GM04503 (cell line): ENCODE data around the gene KCNIP3.
"Not testable (repeated sequence)": the region's sequence is repeated elsewhere in the genome, so short reads cannot be mapped to it uniquely, and the experiment has no call there.

ENCODE experiments used
- DNase-seq: peaks from one replicate; pipeline ENCODE4 v3.0.0-alpha.2; 2012; ENCODE audit warnings: low read depth

KCNIP3 gene

GRCh38 chr2:95296880-95297487, at the start of gene KCNIP3:
TSS of gene KCNIP3 (plus strand) at chr2:95297347. CDS start at chr2:95297439, 92 bp downstream.
- DNase-seq: no peak

GRCh38 chr2:95258271-95258670, 38.9 kb upstream of the KCNIP3 start:
- DNase-seq: no peak

- peak; percentile 4 for DNase-seq
These were observed 36.8 kb upstream of the KCNIP3 start for GRCh38 chr2:95260028-95261023.

GRCh38 chr2:95261602-95262001, 35.5 kb upstream of the KCNIP3 start:
- DNase-seq: no peak

GRCh38 chr2:95262896-95263542, 34.1 kb upstream of the KCNIP3 start:
- DNase-seq: no peak

- no peak for DNase-seq
These were observed 32.5 kb upstream of the KCNIP3 start for GRCh38 chr2:95264624-95265023.

- no peak for DNase-seq
These were observed 32.0 kb upstream of the KCNIP3 start for GRCh38 chr2:95265182-95265581.

GRCh38 chr2:95266781-95267430, 30.2 kb upstream of the KCNIP3 start:
- DNase-seq: no peak

GRCh38 chr2:95267458-95268210, 29.5 kb upstream of the KCNIP3 start:
- no peak for DNase-seq

- no peak for DNase-seq
These were observed 28.7 kb upstream of the KCNIP3 start for GRCh38 chr2:95268211-95269035.

GRCh38 chr2:95269036-95269680, 28.0 kb upstream of the KCNIP3 start:
- DNase-seq: no peak

- DNase-seq: not testable (repeated sequence)
These were observed 27.4 kb upstream of the KCNIP3 start for GRCh38 chr2:95269745-95270144.

GRCh38 chr2:95270541-95271081, 26.5 kb upstream of the KCNIP3 start:
- DNase-seq: no peak

- DNase-seq: no peak
These were observed 25.7 kb upstream of the KCNIP3 start for GRCh38 chr2:95271381-95271971.

- DNase-seq: no peak
These were observed 24.8 kb upstream of the KCNIP3 start for GRCh38 chr2:95272299-95272751.

GRCh38 chr2:95272781-95273180, 24.4 kb upstream of the KCNIP3 start:
- no peak for DNase-seq

GRCh38 chr2:95273566-95274290, 23.4 kb upstream of the KCNIP3 start:
- DNase-seq: no peak
